GM12878 (cell line): ENCODE measurements around the gene AASDH. TPM values are rescaled to one million over a fixed set of nuclear protein-coding genes. Genes with fewer than 3 reads are reported as not detected.

Experiments
- BHLHE40 ChIP-seq, 2 experiments: fragments of 450-650 bp in 1 of 2; IDR thresholded peaks; 2 replicates each; pipeline ENCODE4 v1.6.1; 2011 to 2017; ENCODE audit warnings: low read depth in 2 of 2, borderline replicate concordance in 1 of 2, improper control_type of control experiment in 1 of 2, low read length in 1 of 2, mild to moderate bottlenecking in 1 of 2
- CBX3 ChIP-seq: fragments of 200-600 bp; sonication (generic); IDR thresholded peaks from 2 replicates; pipeline ENCODE4 v1.6.1; 2016; ENCODE audit warnings: low read depth, borderline replicate concordance
- CHD1 ChIP-seq: IDR thresholded peaks from 2 replicates; pipeline ENCODE4 v1.6.1; 2012; ENCODE audit warnings: low read depth, low read length, improper control_type of control experiment
- DPF2 ChIP-seq: fragments of 450-650 bp; IDR thresholded peaks from 2 replicates; pipeline ENCODE4 v1.6.1; 2017; ENCODE audit warnings: mild to moderate bottlenecking
- E2F4 ChIP-seq: IDR thresholded peaks from 2 replicates; pipeline ENCODE4 v1.6.1; 2012; ENCODE audit warnings: low read depth, low read length, improper control_type of control experiment
- EP300 ChIP-seq, 2 experiments: fragments of 150-350 bp in 1 of 2; IDR thresholded peaks; 2 replicates each; pipeline ENCODE4 v1.6.1; 2011 to 2012; ENCODE audit warnings: low read depth in 2 of 2, low read length in 2 of 2, borderline replicate concordance in 1 of 2, improper control_type of control experiment in 1 of 2, inconsistent platforms in 1 of 2; ENCODE audit not compliant: control insufficient read depth in 1 of 2
- EZH2 ChIP-seq: IDR thresholded peaks from 2 replicates; pipeline ENCODE4 v1.6.1; 2012; ENCODE audit warnings: low read depth, mild to moderate bottlenecking, control low read depth, inconsistent platforms, low read length, borderline replicate concordance; ENCODE audit not compliant: control insufficient read depth
- FOS ChIP-seq: IDR thresholded peaks from 3 replicates; pipeline ENCODE4 v1.6.1; 2011; ENCODE audit warnings: borderline replicate concordance; ENCODE audit not compliant: insufficient read length; ENCODE audit errors: extremely low read depth
- FOXK2 ChIP-seq: fragments of 450-650 bp; IDR thresholded peaks from 2 replicates; pipeline ENCODE4 v1.6.1; 2017; ENCODE audit warnings: mild to moderate bottlenecking, moderate library complexity
- IRF4 ChIP-seq: IDR thresholded peaks from 2 replicates; pipeline ENCODE4 v1.6.1; 2011; ENCODE audit warnings: low read depth, low read length
- KDM1A ChIP-seq: fragments of 200-600 bp; sonication (generic); IDR thresholded peaks from 2 replicates; pipeline ENCODE4 v1.6.1; 2016; ENCODE audit warnings: borderline replicate concordance
- PBX3 ChIP-seq: IDR thresholded peaks from 2 replicates; pipeline ENCODE4 v1.6.1; 2011; ENCODE audit warnings: mild to moderate bottlenecking, low read depth, low read length, moderate library complexity; ENCODE audit not compliant: insufficient replicate concordance
- POU2F2 ChIP-seq: IDR thresholded peaks from 3 replicates; pipeline ENCODE4 v1.6.1; 2011; ENCODE audit warnings: low read depth, mild to moderate bottlenecking, low read length, borderline replicate concordance
- RELB ChIP-seq: fragments of 450-650 bp; IDR thresholded peaks from 2 replicates; pipeline ENCODE4 v1.6.1; 2017; ENCODE audit warnings: low read depth, mild to moderate bottlenecking, moderate library complexity
- REST ChIP-seq: IDR thresholded peaks from 2 replicates; pipeline ENCODE4 v1.6.1; 2012; ENCODE audit warnings: mild to moderate bottlenecking, low read depth, low read length
- SREBF2 ChIP-seq: IDR thresholded peaks from 2 replicates; pipeline ENCODE4 v1.6.1; 2012; ENCODE audit warnings: mild to moderate bottlenecking, low read length
- STAT1 ChIP-seq: fragments of 450-650 bp; conservative IDR thresholded peaks from 2 replicates; pipeline ENCODE4 v1.6.1; 2014; ENCODE audit warnings: antibody characterized with exemption, mild to moderate bottlenecking
- TCF7 ChIP-seq: IDR thresholded peaks from 2 replicates; pipeline ENCODE4 v1.6.1; 2014; ENCODE audit warnings: antibody characterized with exemption, borderline replicate concordance
- USF2 ChIP-seq: IDR thresholded peaks from 2 replicates; pipeline ENCODE4 v1.6.1; 2011; ENCODE audit warnings: low read depth, low read length, improper control_type of control experiment, borderline replicate concordance
- ZNF217 ChIP-seq: fragments of 450-650 bp; IDR thresholded peaks from 2 replicates; pipeline ENCODE4 v1.6.1; 2017; ENCODE audit warnings: antibody characterized with exemption, mild to moderate bottlenecking
- polyA plus RNA-seq, 11 experiments: library from polyadenylated mRNA; depleted of rRNA in 4 of 11; unstranded in 6 of 11; stranded (reverse) in 5 of 11; fragments of >200 nt; fragmentation: Nextera tagmentation in 4 of 11; fragmentation: Illumina TruSeq in 1 of 11; extraction: Ambion mirVana in 4 of 11; extraction: Trizol in 1 of 11; gene quantifications; 1 replicate in 1 of 11; 2 replicates in 10 of 11; pipeline versions ENCODE4 v1.2.1 to v1.2.3, GENCODE V29; 2011 to 2016; ENCODE audit warnings: inconsistent platforms in 2 of 11, missing spikeins in 2 of 11, low read depth in 1 of 11
- total RNA-seq, 4 experiments: library from RNA; depleted of rRNA in 3 of 4; stranded (reverse); fragments of >200 nt in 3 of 4; fragmentation: Illumina TruSeq in 1 of 4; extraction: Trizol in 1 of 4; gene quantifications; 2 replicates each; pipeline versions ENCODE4 v1.2.1 to v1.2.3, GENCODE V29; 2013 to 2021

The AASDH gene
- total and polyA plus RNA-seq, 10 of the 15 experiments (the other 5 are each of a cell fraction or from before 2014, with no cell fraction given): 7.3 to 19.1 (median 11.3) TPM

- TF ChIP-seq REST (no peak), ZNF217 (no peak), TCF7 (no peak), POU2F2 (peak; percentile 35; the same call in 2 of the 3 replicates), SREBF2 (no peak), CBX3 (no peak), FOXK2 (peak; percentile 72), KDM1A (no peak), RELB (peak; percentile 87), DPF2 (peak; percentile 53; the same call in 1 of the 2 replicates), EZH2 (no peak), STAT1 (0 out of 2 replicates have a peak, but pooled peaks have one; percentile 60), E2F4 (no peak; the same call in 1 of the 2 replicates), PBX3 (no peak), IRF4 (peak; percentile 60; the same call in 1 of the 2 replicates), USF2 (no peak), CHD1 (no peak), BHLHE40 (IDR thresholded peaks at IDR 0.05; ENCODE audit: borderline replicate concordance in 1 of 2, low read depth in 2 of 2, low read length in 1 of 2) (peak in 1 of 2 experiments; percentile 34; a peak in 2 of 4 replicates), FOS (no peak), EP300 (IDR thresholded peaks at IDR 0.05; ENCODE audit: borderline replicate concordance in 1 of 2, control insufficient read depth in 1 of 2, low read depth in 2 of 2, low read length in 2 of 2) (no peak)
Observed at GRCh38 chr4:56387023-56388001, at the start of gene AASDH (continued).
